ENCODE data around the gene EIF2S1. TPM values are rescaled to one million over a fixed set of nuclear protein-coding genes. Genes with fewer than 3 reads are reported as not detected.
"Not testable (repeated sequence)": the region's sequence is repeated elsewhere in the genome, so short reads cannot be mapped to it uniquely, and the experiment has no call there.

EIF2S1 gene
- total RNA-seq, 1 donor from 2014 or later: 108 TPM

GRCh38 chr14:67413806-67414769, 54.0 kb downstream of the EIF2S1 start:
- DNase-seq: no peak

DNA sequence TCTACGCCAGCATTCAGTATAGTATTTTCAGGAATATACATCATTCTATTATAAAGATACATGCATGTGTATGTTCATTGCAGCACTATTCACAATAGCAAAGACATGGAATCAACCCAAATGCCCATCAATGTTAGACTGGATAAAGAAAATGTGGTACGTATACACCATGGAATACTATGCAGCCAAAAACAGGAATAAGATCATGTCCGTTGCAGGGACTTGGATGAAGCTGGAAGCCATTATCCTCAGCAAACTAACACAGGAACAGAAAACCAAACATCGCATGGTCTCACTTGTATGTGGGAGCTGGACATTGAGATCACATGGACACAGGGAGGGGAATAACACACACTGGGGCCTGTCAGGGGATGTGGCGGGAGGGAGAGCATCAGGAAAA, 55.5 kb downstream of the EIF2S1 start:
- not testable (repeated sequence) for DNase-seq

DNA sequence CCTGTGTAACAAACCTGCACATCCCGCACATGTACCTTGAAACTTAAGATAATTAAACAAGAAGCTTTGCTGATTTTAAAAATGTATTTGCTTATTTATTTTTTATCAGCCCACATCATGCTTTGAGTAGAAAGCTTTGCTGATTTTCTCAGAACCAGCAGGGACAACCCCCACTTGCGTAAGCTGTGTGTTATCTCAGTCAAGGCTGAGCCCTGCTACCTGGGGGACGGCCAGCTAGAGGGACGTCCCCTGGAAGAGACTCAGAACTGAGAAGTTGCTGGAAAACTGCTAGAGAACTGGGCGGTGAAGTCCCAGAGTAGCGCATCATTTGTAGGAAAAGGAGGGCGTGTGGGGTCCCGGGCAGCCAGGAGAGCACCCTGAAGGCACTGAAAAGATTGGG, 56.0 kb downstream of the EIF2S1 start:
- no peak for DNase-seq

DNA sequence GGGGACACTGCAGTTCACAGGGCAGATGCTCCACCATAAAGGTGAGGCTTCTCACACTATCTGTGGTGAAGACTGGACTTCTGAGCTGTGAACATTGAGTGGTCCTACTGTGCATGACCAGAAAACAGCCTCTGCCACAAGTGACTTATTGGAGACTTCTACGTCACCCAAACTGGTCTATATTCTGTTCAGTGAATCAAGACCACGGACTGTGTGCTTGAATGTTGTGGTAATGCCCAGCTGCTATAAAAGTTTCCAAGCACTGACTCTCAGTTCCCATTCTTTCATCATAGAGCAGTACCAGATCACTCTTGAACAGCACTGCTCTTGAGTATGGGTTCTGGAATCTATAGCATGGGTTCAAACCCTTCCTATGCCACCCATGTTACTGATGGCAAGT, 56.7 kb downstream of the EIF2S1 start:
- no peak for DNase-seq

DNA sequence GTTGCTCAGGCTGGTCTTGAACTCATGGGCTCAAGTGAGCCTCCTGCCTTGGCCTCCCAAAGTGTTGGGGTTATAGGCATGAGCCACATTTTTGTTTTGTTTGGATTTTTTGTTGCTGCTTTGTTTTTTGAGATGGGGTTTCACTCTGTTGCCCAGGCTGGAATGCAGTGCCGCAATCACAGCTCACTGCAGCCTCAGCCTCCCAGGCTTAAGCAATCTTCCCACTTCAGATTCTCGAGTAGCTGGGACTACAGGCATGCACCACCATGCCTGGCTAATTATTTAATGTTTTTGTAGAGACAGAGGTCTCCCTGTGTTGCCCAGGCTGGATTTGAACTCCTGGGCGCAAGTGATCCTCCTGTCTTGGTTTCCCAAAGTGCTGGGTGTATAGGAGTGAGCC, 57.5 kb downstream of the EIF2S1 start:
- no peak for DNase-seq

DNA sequence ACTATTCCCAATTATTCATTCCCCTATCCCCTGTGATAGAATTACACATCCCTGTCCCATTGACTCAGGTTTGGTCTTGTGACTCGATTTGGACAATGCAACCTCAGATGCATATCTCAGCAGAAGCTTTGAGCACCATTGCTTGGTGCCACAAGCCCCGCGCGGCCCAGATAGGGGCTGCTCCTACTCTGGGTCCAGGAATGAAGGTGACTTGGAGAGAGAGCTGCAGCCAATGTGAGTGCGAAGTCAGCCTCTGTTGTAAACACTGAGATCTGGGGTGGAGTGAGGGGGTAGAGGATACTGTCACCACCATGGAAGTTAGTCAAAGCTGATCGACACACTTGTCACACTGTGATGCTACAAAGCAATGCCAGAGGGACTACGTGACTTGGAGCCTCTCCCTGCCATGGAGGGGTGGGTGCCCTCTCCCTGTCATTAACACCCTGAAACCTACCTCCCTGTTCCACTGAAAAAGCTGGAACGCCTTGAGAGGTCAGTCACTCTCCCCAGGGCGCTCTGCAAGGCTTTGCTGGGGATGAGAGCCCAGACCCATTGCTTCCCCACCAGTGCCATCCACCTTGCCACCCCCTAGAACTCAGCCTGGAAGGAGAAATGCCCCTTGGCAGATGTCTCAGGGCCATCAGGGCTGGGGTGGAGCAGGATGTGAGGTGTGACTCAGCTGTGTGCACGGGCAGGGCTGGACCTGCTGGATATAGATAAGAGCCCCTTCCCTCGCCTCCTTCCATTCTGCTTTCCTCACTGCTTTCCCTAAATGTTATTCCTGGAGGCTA, 58.5 kb downstream of the EIF2S1 start:
- no peak for DNase-seq

DNA sequence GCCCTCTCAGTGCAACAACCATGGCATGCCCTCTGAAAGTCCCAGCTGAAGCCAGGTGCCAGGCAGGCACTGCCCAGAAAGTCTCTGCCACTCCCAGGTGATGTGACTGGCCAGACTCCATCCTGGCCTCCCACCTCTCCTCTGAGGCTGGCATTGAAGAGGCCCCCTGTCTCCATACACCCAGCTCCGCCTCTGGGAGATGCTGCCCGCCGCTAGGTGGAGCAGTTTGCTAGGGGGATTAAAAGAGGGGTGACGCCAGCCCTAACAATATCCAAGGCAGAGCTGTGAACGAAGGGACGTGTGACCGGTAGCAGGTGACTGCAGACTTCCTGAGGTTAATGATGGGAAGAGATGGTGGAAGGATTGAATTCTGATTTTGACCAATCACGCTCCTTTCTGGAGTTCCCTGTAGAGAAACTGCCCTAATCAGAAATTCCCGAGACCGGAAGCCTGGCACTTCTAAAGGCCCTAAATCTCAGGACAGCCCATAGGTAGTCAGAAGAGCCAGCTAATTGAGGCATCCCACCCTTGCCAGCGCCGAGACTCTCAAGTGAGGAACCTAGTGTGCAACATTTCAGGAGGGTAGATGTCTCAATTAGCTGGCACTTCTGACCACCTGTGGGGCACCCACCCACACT, 60.1 kb downstream of the EIF2S1 start:
- no peak for DNase-seq

DNA sequence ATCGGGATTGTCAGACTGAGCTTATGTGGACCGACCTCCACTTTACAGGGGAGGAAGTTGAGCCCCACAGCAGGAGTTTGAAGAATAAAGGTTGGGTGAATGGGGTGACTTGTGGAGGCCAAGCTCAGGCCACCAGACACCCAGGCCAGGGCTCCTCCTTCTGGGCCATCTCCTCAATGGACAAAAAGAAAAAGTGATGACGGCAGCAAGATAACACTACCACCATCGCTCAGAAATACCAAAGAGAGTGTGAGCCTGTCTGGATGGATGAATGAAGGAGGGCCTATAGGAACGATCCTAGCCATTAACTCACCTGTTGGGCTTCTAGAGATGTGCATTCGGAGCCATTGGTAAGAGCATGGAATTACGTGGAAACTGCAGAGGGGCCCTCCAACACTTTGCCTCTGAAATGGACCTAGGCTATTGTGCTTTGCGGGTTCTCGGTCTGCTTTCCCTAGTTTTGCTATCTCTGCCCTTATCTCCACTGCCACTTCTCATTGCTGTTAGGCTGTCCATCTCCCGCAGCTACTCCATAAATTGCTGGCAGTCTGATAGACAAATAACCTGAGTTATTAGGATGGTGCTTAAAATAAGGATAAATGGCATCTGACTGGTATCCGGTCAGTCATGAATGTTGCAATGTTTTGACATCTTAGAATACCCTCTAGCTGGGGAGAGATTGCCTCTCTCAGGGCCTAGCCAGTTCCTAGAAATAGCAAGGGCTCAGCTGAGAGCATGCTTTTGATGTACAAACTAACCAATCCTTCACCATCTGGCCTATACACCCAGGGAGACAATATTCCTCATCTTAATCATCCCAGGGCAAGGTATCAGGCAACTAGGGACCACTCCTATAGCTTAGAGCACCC, 61.5 kb downstream of the EIF2S1 start:
- DNase-seq: no peak

- no peak for DNase-seq
Observed at GRCh38 chr14:67423424-67423823, 63.3 kb downstream of the EIF2S1 start.

DNA sequence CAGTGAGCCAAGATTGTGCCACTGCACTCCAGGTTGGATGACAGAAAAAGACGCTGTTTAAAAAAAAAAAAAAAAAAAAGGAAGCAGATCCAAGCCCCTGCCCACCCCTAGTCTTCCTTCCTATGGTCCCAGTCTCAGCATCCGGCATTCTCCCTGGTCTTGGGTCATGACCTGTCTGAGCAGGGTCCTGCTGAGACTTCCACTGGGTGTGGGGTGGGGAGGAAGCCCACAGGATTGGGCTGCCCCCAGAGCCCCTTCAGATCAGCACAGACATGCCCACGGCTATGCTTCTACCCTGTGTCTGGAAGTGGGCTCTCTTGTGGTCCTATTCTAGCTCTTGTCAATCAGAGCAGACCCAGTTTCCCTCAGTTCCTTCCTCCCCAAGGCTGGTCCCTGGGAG, 64.4 kb downstream of the EIF2S1 start:
- no peak for DNase-seq

DNA sequence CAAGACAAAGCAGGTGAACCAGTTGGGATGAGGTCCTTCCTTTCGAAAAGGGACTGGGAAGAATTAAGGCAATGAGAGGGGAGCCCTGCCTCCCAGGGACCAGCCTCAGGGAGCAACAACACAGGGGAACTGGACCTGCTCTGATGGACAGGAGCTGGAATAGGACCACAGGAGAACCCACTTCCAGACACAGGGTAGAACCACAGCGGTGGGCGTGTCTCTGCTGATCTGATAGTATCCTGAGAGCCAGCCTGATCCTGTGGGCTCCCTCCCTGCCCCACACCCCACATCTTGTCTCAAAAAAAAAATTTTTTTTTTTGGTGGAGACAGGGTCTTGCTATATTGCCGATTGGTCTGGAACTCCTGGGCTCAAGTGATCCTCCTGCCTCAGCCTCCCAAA, 65.5 kb downstream of the EIF2S1 start:
- DNase-seq: no peak

GRCh38 chr14:67426161-67426560, 66.0 kb downstream of the EIF2S1 start:
- DNase-seq: no peak

- DNase-seq: peak; percentile 59
Observed at GRCh38 chr14:67426983-67427606, 67.0 kb downstream of the EIF2S1 start.

DNA sequence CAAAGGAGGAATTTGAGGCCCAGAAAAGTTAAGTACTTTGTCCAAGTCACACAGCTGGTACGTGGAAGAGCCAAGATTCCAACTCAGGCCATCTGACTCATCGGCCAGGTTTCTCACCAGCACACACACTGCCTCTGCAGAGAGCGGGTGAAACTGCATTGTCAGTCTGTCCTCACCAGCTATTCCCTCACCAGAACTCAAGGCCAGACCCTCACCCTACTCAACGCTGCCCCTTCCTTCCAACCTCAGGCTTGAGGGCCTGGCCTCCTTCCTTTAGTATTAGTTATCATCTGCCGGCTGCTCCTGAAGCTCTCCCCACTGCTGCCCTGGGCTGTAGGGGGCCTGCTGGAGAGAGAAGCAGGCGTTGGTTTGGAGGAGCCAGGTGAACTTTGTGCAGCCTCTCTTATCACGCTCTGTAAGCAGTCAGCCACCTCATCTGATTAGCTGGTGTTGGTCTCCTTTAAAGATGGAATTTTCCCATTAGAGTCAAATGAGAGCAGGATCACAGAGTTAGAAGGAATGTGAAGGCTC, 68.4 kb downstream of the EIF2S1 start:
- DNase-seq: no peak

DNA sequence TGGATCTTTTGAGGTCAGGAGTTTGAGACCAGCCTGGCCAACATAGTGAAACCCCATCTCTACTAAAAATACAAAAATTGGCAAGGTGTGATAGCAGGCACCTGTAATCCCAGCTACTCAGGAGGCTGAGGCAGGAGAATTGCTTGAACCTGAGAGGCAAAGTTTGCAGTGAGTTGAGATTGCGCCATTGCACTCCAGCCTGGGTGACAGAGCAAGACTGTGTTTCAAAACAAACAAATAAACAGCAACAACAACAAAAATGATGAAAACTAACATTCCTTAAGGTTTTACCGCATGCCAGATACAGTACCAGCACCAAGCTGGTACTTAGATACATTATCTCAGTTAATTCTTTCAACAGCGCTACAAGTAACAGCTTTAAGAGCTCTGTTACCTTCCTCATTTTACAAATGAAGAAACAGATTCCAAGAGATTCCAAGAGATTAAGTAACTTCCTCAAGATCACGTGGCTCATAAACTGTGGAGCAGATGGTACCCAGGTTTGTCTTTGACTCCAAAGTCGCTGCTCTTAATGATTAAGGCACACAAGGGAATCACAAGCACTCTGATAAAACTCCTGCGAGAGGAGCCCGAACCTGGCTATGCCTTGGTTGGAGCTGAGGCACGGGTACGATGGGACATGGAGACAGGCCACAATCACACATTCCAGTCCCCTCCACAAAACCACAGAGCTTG, 69.5 kb downstream of the EIF2S1 start:
- DNase-seq: peak; percentile 28

GRCh38 chr14:67432050-67432564, 72.0 kb downstream of the EIF2S1 start:
- DNase-seq: no peak

DNA sequence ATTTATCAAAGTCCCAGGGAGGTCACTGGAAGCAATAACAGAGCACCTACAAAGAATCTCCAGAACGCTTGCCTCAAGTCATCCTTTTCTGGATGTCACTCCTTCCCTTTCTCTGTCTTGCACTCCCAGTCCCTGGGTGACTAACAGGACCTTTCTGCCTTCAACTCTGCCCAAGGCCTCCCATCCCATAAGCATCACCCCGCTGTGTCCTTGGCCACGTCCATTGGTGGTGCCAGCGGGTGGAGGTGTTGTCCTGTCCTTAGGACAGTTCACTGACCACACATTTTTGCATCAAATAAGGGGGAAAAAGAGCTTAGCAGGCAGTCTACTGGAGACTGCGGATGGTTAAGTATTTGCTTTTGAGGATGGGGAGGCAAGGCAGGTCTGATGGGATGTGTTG, 75.5 kb downstream of the EIF2S1 start:
- no peak for DNase-seq
